Mesenchymal stem cell (in vitro differentiated cells and primary cell): ENCODE measurements around the gene BCAP29.

Experiments
- DNase-seq: peaks from one replicate; pipeline ENCODE4 v3.0.0-alpha.2; 2013
- H2AFZ ChIP-seq: one replicate; pipeline ENCODE4 v1.6.1; 2013; ENCODE audit warnings: low read depth, mild to moderate bottlenecking, control low read depth, inconsistent platforms, low read length, moderate library complexity
- H2AK5ac ChIP-seq: 2 replicates; pipeline ENCODE4 v1.6.1; 2013; ENCODE audit warnings: low read length, moderate library complexity, mild to moderate bottlenecking, inconsistent platforms; ENCODE audit not compliant: severe bottlenecking
- H2BK120ac ChIP-seq: one replicate; pipeline ENCODE4 v1.6.1; 2013; ENCODE audit warnings: low read depth, mild to moderate bottlenecking, inconsistent platforms, low read length, moderate library complexity
- H2BK12ac ChIP-seq, 2 experiments: one replicate each; pipeline ENCODE4 v1.6.1; 2013; ENCODE audit warnings: inconsistent platforms in 2 of 2, low read length in 2 of 2, mild to moderate bottlenecking in 2 of 2, moderate library complexity in 2 of 2, control low read depth in 1 of 2
- H2BK15ac ChIP-seq: one replicate; pipeline ENCODE4 v1.6.1; 2013; ENCODE audit warnings: mild to moderate bottlenecking, low read depth, inconsistent platforms; ENCODE audit not compliant: poor library complexity, severe bottlenecking
- H2BK5ac ChIP-seq: 2 replicates; pipeline ENCODE4 v1.6.1; 2013; ENCODE audit warnings: low read depth, mild to moderate bottlenecking, low read length, control low read depth, inconsistent platforms; ENCODE audit not compliant: poor library complexity, severe bottlenecking
- H3K14ac ChIP-seq, 2 experiments: one replicate each; pipeline ENCODE4 v1.6.1; 2013; ENCODE audit warnings: inconsistent platforms in 2 of 2, low read length in 2 of 2, control low read depth in 1 of 2, mild to moderate bottlenecking in 1 of 2, moderate library complexity in 1 of 2
- H3K18ac ChIP-seq, 2 experiments: one replicate each; pipeline ENCODE4 v1.6.1; 2013; ENCODE audit warnings: inconsistent platforms in 2 of 2, low read length in 2 of 2, control low read depth in 1 of 2, low read depth in 1 of 2, mild to moderate bottlenecking in 1 of 2
- H3K23ac ChIP-seq, 2 experiments: one replicate each; pipeline ENCODE4 v1.6.1; 2013; ENCODE audit warnings: inconsistent platforms in 2 of 2, low read length in 2 of 2, mild to moderate bottlenecking in 2 of 2, moderate library complexity in 2 of 2, control low read depth in 1 of 2
- H3K27ac ChIP-seq: 2 replicates; pipeline ENCODE4 v1.5.1; 2013; ENCODE audit warnings: mild to moderate bottlenecking, moderate library complexity, low read length, control low read depth, inconsistent platforms; ENCODE audit not compliant: poor library complexity, severe bottlenecking
- H3K27me3 ChIP-seq, 2 experiments: 2 replicates each; pipeline versions ENCODE4 v1.6.1 to v1.7.0; 2013; ENCODE audit warnings: low read length in 2 of 2, mild to moderate bottlenecking in 2 of 2, moderate library complexity in 2 of 2, control low read depth in 1 of 2, inconsistent platforms in 1 of 2; ENCODE audit not compliant: control insufficient read depth in 1 of 2, insufficient read depth in 1 of 2
- H3K36me3 ChIP-seq, 2 experiments: 2 replicates each; pipeline versions ENCODE4 v1.6.1 to v1.7.0; 2013; ENCODE audit warnings: low read length in 2 of 2, control low read depth in 1 of 2, inconsistent platforms in 1 of 2, low read depth in 1 of 2, mild to moderate bottlenecking in 1 of 2; ENCODE audit not compliant: insufficient read depth in 2 of 2, control insufficient read depth in 1 of 2
- H3K4ac ChIP-seq, 2 experiments: one replicate each; pipeline ENCODE4 v1.6.1; 2013; ENCODE audit warnings: inconsistent platforms in 2 of 2, low read length in 2 of 2, mild to moderate bottlenecking in 2 of 2, moderate library complexity in 2 of 2, control low read depth in 1 of 2, low read depth in 1 of 2
- H3K4me1 ChIP-seq: 2 replicates; pipeline ENCODE4 v1.6.1; 2013; ENCODE audit warnings: low read depth, low read length, control low read depth; ENCODE audit not compliant: control insufficient read depth, insufficient read depth
- H3K4me2 ChIP-seq: 2 replicates; pipeline ENCODE4 v1.6.1; 2013; ENCODE audit warnings: low read length, mild to moderate bottlenecking, inconsistent platforms; ENCODE audit not compliant: poor library complexity, severe bottlenecking
- H3K4me3 ChIP-seq, 2 experiments: 2 replicates each; pipeline versions ENCODE4 v1.5.1 to v1.7.0; 2013; ENCODE audit warnings: low read length in 2 of 2, mild to moderate bottlenecking in 2 of 2, control low read depth in 1 of 2, low read depth in 1 of 2; ENCODE audit not compliant: insufficient read depth in 1 of 2
- H3K79me1 ChIP-seq: replicated peaks from 2 replicates; pipeline ENCODE4 v1.6.1; 2013; ENCODE audit warnings: mild to moderate bottlenecking, control low read depth, low read length, inconsistent platforms; ENCODE audit not compliant: poor library complexity, severe bottlenecking
- H3K9ac ChIP-seq: 2 replicates; pipeline ENCODE4 v1.7.0; 2013; ENCODE audit warnings: mild to moderate bottlenecking, low read length, moderate library complexity
- H3K9me3 ChIP-seq: 2 replicates; pipeline ENCODE4 v1.7.0; 2013; ENCODE audit warnings: mild to moderate bottlenecking, low read length; ENCODE audit not compliant: control insufficient read depth
- H4K8ac ChIP-seq: one replicate; pipeline ENCODE4 v1.6.1; 2013; ENCODE audit warnings: inconsistent platforms, mild to moderate bottlenecking, low read length, moderate library complexity
- H4K91ac ChIP-seq: one replicate; pipeline ENCODE4 v1.6.1; 2013; ENCODE audit warnings: mild to moderate bottlenecking, low read length, inconsistent platforms
- WGBS: methylation state at CpG from one replicate; pipeline ENCODE4 v1.1.7; 2013; ENCODE audit warnings: mixed read lengths; 5-methylcytosine and 5-hydroxymethylcytosine counted together

BCAP29 gene

GRCh38 chr7:107606303-107606702 is 26.3 kb downstream of the BCAP29 start:
- no peak overlapping the region for H4K8ac ChIP-seq
- H3K9me3 ChIP-seq, result no peaks in the 10 kb centered on the region
- H3K9ac ChIP-seq, result no peak overlapping the region
- H3K27me3 ChIP-seq, result no peaks in the 10 kb centered on the region
- peaks cover 15% of the 10 kb centered on the region for H3K79me1 ChIP-seq
- H3K23ac ChIP-seq, result no peak overlapping the region
- no peak overlapping the region for H3K27ac ChIP-seq
- no peak overlapping the region for H4K91ac ChIP-seq
- no peak overlapping the region for H3K4me3 ChIP-seq
- H3K4me1 ChIP-seq, result no peaks in the 10 kb centered on the region
- no peak overlapping the region for H2BK120ac ChIP-seq
- DNase-seq, result no peak
- no peak overlapping the region for H2AFZ ChIP-seq
- H2BK5ac ChIP-seq, result no peak overlapping the region
- no peak overlapping the region for H3K14ac ChIP-seq
- 100% methylated on average over 1 of the region's 1 CpG for WGBS
- H3K4me2 ChIP-seq, result no peak overlapping the region
- no peak overlapping the region for H2BK15ac ChIP-seq
- no peak overlapping the region for H3K18ac ChIP-seq
- H2BK12ac ChIP-seq, result no peak overlapping the region
- H3K36me3 ChIP-seq, result peaks cover 2 to 57% of the 10 kb centered on the region in 2 experiments
- no peak overlapping the region for H3K4ac ChIP-seq
- H2AK5ac ChIP-seq, result no peak overlapping the region

GRCh38 chr7:107609811-107610261 is 29.8 kb downstream of the BCAP29 start:
- no peak overlapping the region for H3K4ac ChIP-seq
- H4K91ac ChIP-seq, result no peak overlapping the region
- H2BK15ac ChIP-seq, result no peak overlapping the region
- no peak overlapping the region for H2BK12ac ChIP-seq
- no peaks in the 10 kb centered on the region for H3K27me3 ChIP-seq
- H3K9ac ChIP-seq, result no peak overlapping the region
- H3K36me3 ChIP-seq, result peaks cover 0 to 49% of the 10 kb centered on the region in 2 experiments
- no peaks in the 10 kb centered on the region for H3K9me3 ChIP-seq
- H3K4me1 ChIP-seq, result peaks cover 2% of the 10 kb centered on the region
- no peak overlapping the region for H4K8ac ChIP-seq
- no peak overlapping the region for H2BK120ac ChIP-seq
- H3K4me2 ChIP-seq, result no peak overlapping the region
- H3K18ac ChIP-seq, result no peak overlapping the region
- H3K27ac ChIP-seq, result no peak overlapping the region
- no peak overlapping the region for H2AFZ ChIP-seq
- WGBS, result 100% methylated on average over 2 of the region's 4 CpGs
- no peak for DNase-seq
- no peak overlapping the region for H3K4me3 ChIP-seq
- peaks cover 12% of the 10 kb centered on the region for H3K79me1 ChIP-seq
- no peak overlapping the region for H3K14ac ChIP-seq
- no peak overlapping the region for H2BK5ac ChIP-seq
- no peak overlapping the region for H2AK5ac ChIP-seq
- H3K23ac ChIP-seq, result no peak overlapping the region

GRCh38 chr7:107610323-107610722 is 30.3 kb downstream of the BCAP29 start:
- no peak overlapping the region for H2AFZ ChIP-seq
- no peak overlapping the region for H3K23ac ChIP-seq
- H2BK12ac ChIP-seq, result no peak overlapping the region
- H3K4ac ChIP-seq, result no peak overlapping the region
- no CpG with 5 or more reads among the region's 1 CpG for WGBS
- no peak overlapping the region for H3K18ac ChIP-seq
- no peak overlapping the region for H4K91ac ChIP-seq
- H3K4me1 ChIP-seq, result peaks cover 2% of the 10 kb centered on the region
- no peak for DNase-seq
- peaks cover 14% of the 10 kb centered on the region for H3K79me1 ChIP-seq
- no peak overlapping the region for H3K14ac ChIP-seq
- H2BK15ac ChIP-seq, result no peak overlapping the region
- H4K8ac ChIP-seq, result no peak overlapping the region
- H3K36me3 ChIP-seq, result peaks cover 0 to 47% of the 10 kb centered on the region in 2 experiments
- no peak overlapping the region for H3K4me2 ChIP-seq
- H3K4me3 ChIP-seq, result no peak overlapping the region
- no peak overlapping the region for H2BK120ac ChIP-seq
- no peak overlapping the region for H3K27ac ChIP-seq
- no peak overlapping the region for H2AK5ac ChIP-seq
- no peaks in the 10 kb centered on the region for H3K9me3 ChIP-seq
- no peaks in the 10 kb centered on the region for H3K27me3 ChIP-seq
- no peak overlapping the region for H3K9ac ChIP-seq
- H2BK5ac ChIP-seq, result no peak overlapping the region

GRCh38 chr7:107613439-107613838 is 33.4 kb downstream of the BCAP29 start:
- H2AK5ac ChIP-seq, result no peak overlapping the region
- no peak overlapping the region for H2AFZ ChIP-seq
- no peaks in the 10 kb centered on the region for H3K27me3 ChIP-seq
- H3K4ac ChIP-seq, result no peak overlapping the region
- no peak overlapping the region for H3K9ac ChIP-seq
- no peak overlapping the region for H2BK120ac ChIP-seq
- H3K4me3 ChIP-seq, result no peak overlapping the region
- H2BK12ac ChIP-seq, result no peak overlapping the region
- peaks cover 3% of the 10 kb centered on the region for H3K4me1 ChIP-seq
- H2BK5ac ChIP-seq, result no peak overlapping the region
- no peak overlapping the region for H4K91ac ChIP-seq
- H3K36me3 ChIP-seq, result peaks cover 8 to 64% of the 10 kb centered on the region in 2 experiments
- no peak for DNase-seq
- H3K14ac ChIP-seq, result no peak overlapping the region
- no peak overlapping the region for H4K8ac ChIP-seq
- no peak overlapping the region for H3K4me2 ChIP-seq
- peaks cover 11% of the 10 kb centered on the region for H3K79me1 ChIP-seq
- no peak overlapping the region for H2BK15ac ChIP-seq
- WGBS, result 94% methylated on average over 1 of the region's 1 CpG
- no peak overlapping the region for H3K23ac ChIP-seq
- no peak overlapping the region for H3K18ac ChIP-seq
- H3K9me3 ChIP-seq, result no peaks in the 10 kb centered on the region
- H3K27ac ChIP-seq, result no peak overlapping the region
